ENCODE measurements around the gene SPATA31C1. TPM values are rescaled to one million over a fixed set of nuclear protein-coding genes. Genes with fewer than 3 reads are reported as not detected.

The SPATA31C1 gene
- total RNA-seq, 6 donors from 2014 or later = not detected

DNA sequence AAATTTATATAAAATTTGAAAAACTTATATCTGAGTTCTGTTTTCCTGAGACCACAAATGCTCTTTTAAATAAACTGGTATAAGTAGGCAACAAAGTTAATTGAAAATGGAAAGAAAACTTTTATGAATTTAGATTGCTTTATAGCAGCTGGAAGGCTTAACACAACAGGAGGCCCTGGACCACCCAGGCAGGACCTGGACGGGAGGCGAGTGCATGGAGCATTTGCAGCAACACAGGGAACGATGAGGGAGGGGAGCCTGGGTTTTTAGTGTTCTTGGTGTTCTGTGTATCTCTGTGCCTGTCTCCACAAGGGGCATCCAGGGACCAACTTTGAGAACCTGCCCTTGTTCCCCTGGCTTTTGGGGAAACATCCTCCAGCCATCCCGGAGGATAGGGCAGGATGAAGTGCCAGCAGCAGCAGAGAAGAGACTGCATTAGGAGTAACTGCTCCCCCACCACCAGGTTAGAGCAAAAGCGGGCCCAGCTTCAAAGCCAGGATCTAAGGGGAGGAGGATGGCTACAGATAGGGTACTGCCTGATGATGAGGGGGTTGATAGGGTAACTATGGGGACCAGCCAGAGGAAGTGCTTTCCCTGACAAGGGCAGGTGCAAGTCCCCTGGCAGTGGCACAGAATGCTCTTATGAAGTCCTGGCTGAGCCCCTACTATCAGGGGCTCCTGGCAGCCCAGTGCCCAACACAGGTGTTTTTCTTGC lies 41.8 kb upstream of the SPATA31C1 start:
- Histone ChIP-seq H3K27me3 (no peaks in the 10 kb centered on the region), H3K9me3 (no peaks in the 10 kb centered on the region), H3K4me3 (no peak overlapping the region), H3K36me3 (no peaks in the 10 kb centered on the region), H3K27ac (no peak overlapping the region), H3K4me1 (no peaks in the 10 kb centered on the region)
- DNase-seq (no peak), ATAC-seq (ENCODE audit: low FRiP score in 2 of 2) (no peak)
- no peak for TF ChIP-seq POLR2AphosphoS5 (IDR thresholded peaks at IDR 0.05)
- no peak for TF ChIP-seq POLR2A (IDR thresholded peaks at IDR 0.05)
- no peak for TF ChIP-seq EP300 (IDR thresholded peaks at IDR 0.05)
- TF ChIP-seq, protein P1, sequence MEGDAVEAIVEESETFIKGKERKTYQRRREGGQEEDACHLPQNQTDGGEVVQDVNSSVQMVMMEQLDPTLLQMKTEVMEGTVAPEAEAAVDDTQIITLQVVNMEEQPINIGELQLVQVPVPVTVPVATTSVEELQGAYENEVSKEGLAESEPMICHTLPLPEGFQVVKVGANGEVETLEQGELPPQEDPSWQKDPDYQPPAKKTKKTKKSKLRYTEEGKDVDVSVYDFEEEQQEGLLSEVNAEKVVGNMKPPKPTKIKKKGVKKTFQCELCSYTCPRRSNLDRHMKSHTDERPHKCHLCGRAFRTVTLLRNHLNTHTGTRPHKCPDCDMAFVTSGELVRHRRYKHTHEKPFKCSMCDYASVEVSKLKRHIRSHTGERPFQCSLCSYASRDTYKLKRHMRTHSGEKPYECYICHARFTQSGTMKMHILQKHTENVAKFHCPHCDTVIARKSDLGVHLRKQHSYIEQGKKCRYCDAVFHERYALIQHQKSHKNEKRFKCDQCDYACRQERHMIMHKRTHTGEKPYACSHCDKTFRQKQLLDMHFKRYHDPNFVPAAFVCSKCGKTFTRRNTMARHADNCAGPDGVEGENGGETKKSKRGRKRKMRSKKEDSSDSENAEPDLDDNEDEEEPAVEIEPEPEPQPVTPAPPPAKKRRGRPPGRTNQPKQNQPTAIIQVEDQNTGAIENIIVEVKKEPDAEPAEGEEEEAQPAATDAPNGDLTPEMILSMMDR (IDR thresholded peaks at IDR 0.05) = no peak
- 77 to 81% methylated on average over 4 to 5 of the region's 5 CpGs for WGBS, 2 donors

DNA sequence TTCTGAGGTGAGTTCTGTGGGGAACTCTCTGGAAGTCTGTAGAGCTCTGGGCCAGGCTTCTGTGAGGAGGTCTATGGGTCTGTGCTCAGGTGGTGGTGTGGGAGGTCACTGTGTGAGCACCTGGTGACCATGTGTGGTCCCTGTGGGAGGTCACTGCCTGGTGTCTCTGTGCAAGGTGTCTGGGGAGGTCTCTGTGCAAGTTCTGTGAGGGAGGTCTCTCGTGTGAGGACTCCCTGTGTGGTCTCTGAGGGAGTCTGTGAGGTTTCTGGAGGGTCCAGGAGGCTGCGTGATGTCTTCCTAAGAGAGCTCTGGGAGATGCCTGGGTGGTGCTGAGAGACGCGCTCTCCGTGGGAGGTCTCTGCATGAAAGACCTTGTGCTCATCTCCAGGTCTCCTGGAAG lies 41.1 kb upstream of the SPATA31C1 start:
- ATAC-seq (ENCODE audit: low FRiP score in 2 of 2) (no peak), DNase-seq (no peak)
- Histone ChIP-seq H3K27ac (no peak overlapping the region), H3K9me3 (no peaks in the 10 kb centered on the region), H3K27me3 (no peaks in the 10 kb centered on the region), H3K36me3 (no peaks in the 10 kb centered on the region), H3K4me3 (no peak overlapping the region), H3K4me1 (no peaks in the 10 kb centered on the region)
- WGBS, 2 donors = 87 to 90% methylated on average over 2 to 5 of the region's 5 CpGs
- no peak for TF ChIP-seq POLR2AphosphoS5 (IDR thresholded peaks at IDR 0.05)
- TF ChIP-seq EP300 (IDR thresholded peaks at IDR 0.05) = no peak
- TF ChIP-seq POLR2A (IDR thresholded peaks at IDR 0.05) = no peak
- TF ChIP-seq, protein P1 (IDR thresholded peaks at IDR 0.05) = no peak

DNA sequence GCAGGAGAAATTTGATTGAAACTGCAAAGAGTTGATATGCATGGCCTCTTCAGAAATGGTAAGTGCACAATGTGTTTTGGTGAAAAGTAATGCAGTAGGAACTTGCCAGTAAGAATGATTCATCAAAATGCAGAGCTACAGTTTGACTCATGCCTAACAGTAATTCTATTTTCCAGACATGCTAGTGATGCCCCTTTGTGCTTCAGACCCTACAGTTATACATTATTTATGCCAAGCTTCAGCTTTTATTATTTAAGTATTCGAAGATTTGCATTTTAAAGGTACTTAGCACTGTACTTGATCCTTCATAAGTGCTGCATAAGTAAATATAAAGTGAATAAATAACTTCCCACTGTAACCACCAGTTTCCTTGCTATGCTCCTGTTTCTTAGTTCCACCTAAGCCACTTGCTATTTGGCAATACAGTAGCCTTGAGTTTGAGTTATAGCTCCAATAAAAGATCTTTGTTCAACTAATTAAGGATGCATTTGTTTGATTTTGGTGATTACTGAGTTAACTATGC lies 38.7 kb upstream of the SPATA31C1 start:
- ATAC-seq (ENCODE audit: low FRiP score in 2 of 2) = no peak
- no peaks in the 10 kb centered on the region for H3K27me3 ChIP-seq
- H3K27ac ChIP-seq = no peak overlapping the region
- TF ChIP-seq, protein P1 (IDR thresholded peaks at IDR 0.05) = no peak
- TF ChIP-seq POLR2AphosphoS5 (IDR thresholded peaks at IDR 0.05) (no peak), EP300 (IDR thresholded peaks at IDR 0.05) (no peak), POLR2A (IDR thresholded peaks at IDR 0.05) (no peak)
- H3K36me3 ChIP-seq = no peaks in the 10 kb centered on the region
- no peak overlapping the region for H3K4me3 ChIP-seq
- H3K4me1 ChIP-seq = no peaks in the 10 kb centered on the region
- no peak for DNase-seq
- 67 to 80% methylated on average over 1 of the region's 1 CpG for WGBS, 2 donors
- no peaks in the 10 kb centered on the region for H3K9me3 ChIP-seq

DNA sequence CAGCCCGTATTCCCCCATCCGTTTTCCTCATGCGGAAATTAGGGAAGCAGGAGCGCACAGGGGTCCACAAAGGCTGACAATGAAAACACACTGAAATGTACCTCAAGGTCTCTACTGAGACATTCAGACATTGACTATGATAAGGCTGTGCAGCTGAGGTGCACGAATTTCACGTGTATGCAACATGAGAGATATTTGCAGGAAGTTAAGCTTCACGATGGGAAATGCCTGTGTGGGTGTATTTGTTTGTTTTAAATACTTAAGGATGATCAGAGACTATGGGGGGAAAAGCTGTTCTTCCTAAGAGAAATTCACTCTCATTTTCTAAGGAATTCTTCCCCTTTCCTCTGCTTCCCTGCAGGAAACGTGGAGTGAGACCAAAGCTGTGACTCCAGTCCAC lies 37.6 kb upstream of the SPATA31C1 start:
- ATAC-seq (ENCODE audit: low FRiP score in 2 of 2) (no peak), DNase-seq (no peak)
- Histone ChIP-seq H3K4me1 (no peaks in the 10 kb centered on the region), H3K9me3 (no peaks in the 10 kb centered on the region), H3K27me3 (no peaks in the 10 kb centered on the region), H3K4me3 (no peak overlapping the region), H3K27ac (no peak overlapping the region), H3K36me3 (no peaks in the 10 kb centered on the region)
- 62% methylated on average over 7 to 8 of the region's 8 CpGs for WGBS, 2 donors
- TF ChIP-seq EP300 (IDR thresholded peaks at IDR 0.05) (no peak), POLR2A (IDR thresholded peaks at IDR 0.05) (no peak), POLR2AphosphoS5 (IDR thresholded peaks at IDR 0.05) (no peak)
- TF ChIP-seq, protein P1 (IDR thresholded peaks at IDR 0.05) = no peak

DNA sequence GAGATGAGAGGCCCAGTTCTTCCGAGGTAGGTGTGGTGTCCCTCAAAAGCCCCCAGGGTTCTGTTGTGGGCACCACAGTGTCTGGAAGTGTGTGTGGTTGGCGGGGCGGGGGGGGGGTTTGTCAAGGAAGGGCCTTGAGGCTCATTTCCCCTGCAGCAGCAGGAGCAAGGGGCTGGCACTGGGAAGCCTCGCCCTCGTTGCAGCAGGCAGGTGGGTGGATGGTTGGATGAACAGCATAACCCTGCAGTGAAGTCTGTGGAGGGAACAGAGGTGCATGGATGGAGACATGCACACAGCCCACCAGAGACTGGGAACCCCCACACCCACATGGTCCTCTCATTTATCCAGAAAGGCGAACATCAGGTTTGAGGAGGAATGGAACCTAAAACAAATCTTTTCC lies 37.1 kb upstream of the SPATA31C1 start:
- Histone ChIP-seq H3K4me3 (no peak overlapping the region), H3K36me3 (no peaks in the 10 kb centered on the region), H3K27me3 (no peaks in the 10 kb centered on the region), H3K4me1 (no peaks in the 10 kb centered on the region), H3K9me3 (no peaks in the 10 kb centered on the region), H3K27ac (no peak overlapping the region)
- DNase-seq (no peak), ATAC-seq (ENCODE audit: low FRiP score in 2 of 2) (no peak)
- no peak for TF ChIP-seq EP300 (IDR thresholded peaks at IDR 0.05)
- TF ChIP-seq, protein P1 (IDR thresholded peaks at IDR 0.05) = no peak
- no peak for TF ChIP-seq POLR2AphosphoS5 (IDR thresholded peaks at IDR 0.05)
- WGBS, 2 donors = 83 to 88% methylated on average over 6 of the region's 6 CpGs

All from upper lobe of left lung (tissue), 6 donors.